HG03565 (cell line): Measurements from ENCODE around the gene RAB44.

ENCODE experiments used
- ATAC-seq: cut with Tn5 transposase; IDR thresholded peaks from one replicate; pipeline ENCODE4 v1.9.1; 2021; ENCODE audit warnings: mild to moderate bottlenecking, moderate library complexity; ENCODE audit not compliant: unreplicated experiment

RAB44 gene

GRCh38 chr6:36666826-36667591, 30.6 kb upstream of the RAB44 start:
- peak; percentile 61 for ATAC-seq

- ATAC-seq = no peak
Measured at GRCh38 chr6:36668591-36668990, 29.0 kb upstream of the RAB44 start.

GRCh38 chr6:36669002-36669401, 28.6 kb upstream of the RAB44 start:
- ATAC-seq = no peak

- no peak for ATAC-seq
Measured at GRCh38 chr6:36670271-36670670, 27.4 kb upstream of the RAB44 start.

GRCh38 chr6:36671687-36672375, 25.8 kb upstream of the RAB44 start:
- no peak for ATAC-seq

- no peak for ATAC-seq
Measured at GRCh38 chr6:36673882-36674281, 23.7 kb upstream of the RAB44 start.

- no peak for ATAC-seq
Measured at GRCh38 chr6:36674942-36675341, 22.7 kb upstream of the RAB44 start.

- no peak for ATAC-seq
Measured at GRCh38 chr6:36676141-36677058, 21.2 kb upstream of the RAB44 start.

- no peak for ATAC-seq
Measured at GRCh38 chr6:36677059-36677749, 20.4 kb upstream of the RAB44 start.

GRCh38 chr6:36677753-36678487, 19.7 kb upstream of the RAB44 start:
- ATAC-seq = no peak

- ATAC-seq = peak; percentile 34
Measured at GRCh38 chr6:36678488-36679042, 19.1 kb upstream of the RAB44 start, which contains the start of gene CDKN1A. CDKN1A (plus strand) TSS chr6:36678714; CDS start chr6:36684102, 5,388 bp downstream.

- ATAC-seq = no peak
Measured at GRCh38 chr6:36679043-36679833, 18.4 kb upstream of the RAB44 start.

- no peak for ATAC-seq
Measured at GRCh38 chr6:36682328-36683144, 15.1 kb upstream of the RAB44 start.

GRCh38 chr6:36683145-36683655, 14.4 kb upstream of the RAB44 start:
- no peak for ATAC-seq

GRCh38 chr6:36683656-36684446, 13.8 kb upstream of the RAB44 start:
- no peak for ATAC-seq

GRCh38 chr6:36684447-36684812, 13.2 kb upstream of the RAB44 start:
- ATAC-seq = no peak
